GM18517 (cell line): Measurements from ENCODE around the gene B3GNT7.
"Not testable (repeated sequence)": the region's sequence is repeated elsewhere in the genome, so short reads cannot be mapped to it uniquely, and the experiment has no call there.

ENCODE experiments used
- ATAC-seq: cut with Tn5 transposase; IDR thresholded peaks from one replicate; pipeline ENCODE4 v1.9.1; 2021; ENCODE audit warnings: mild to moderate bottlenecking, moderate library complexity; ENCODE audit not compliant: unreplicated experiment

Gene B3GNT7

GRCh38 chr2:231399853-231400680 lies 4.6 kb downstream of the B3GNT7 start:
- no peak for ATAC-seq

- not testable (repeated sequence) for ATAC-seq
These were observed 5.2 kb downstream of the B3GNT7 start for GRCh38 chr2:231400681-231401080.

GRCh38 chr2:231401101-231401500 lies 5.6 kb downstream of the B3GNT7 start:
- not testable (repeated sequence) for ATAC-seq

GRCh38 chr2:231403421-231404182 lies 8.1 kb downstream of the B3GNT7 start:
- ATAC-seq: not testable (repeated sequence)

- not testable (repeated sequence) for ATAC-seq
These were observed 8.7 kb downstream of the B3GNT7 start for GRCh38 chr2:231404183-231404578.

GRCh38 chr2:231405601-231406367 lies 10.3 kb downstream of the B3GNT7 start:
- not testable (repeated sequence) for ATAC-seq

GRCh38 chr2:231407686-231408085 lies 12.2 kb downstream of the B3GNT7 start:
- not testable (repeated sequence) for ATAC-seq

- ATAC-seq: not testable (repeated sequence)
These were observed 12.8 kb downstream of the B3GNT7 start for GRCh38 chr2:231408304-231408703.

- ATAC-seq: no peak
These were observed 14.3 kb downstream of the B3GNT7 start for GRCh38 chr2:231409776-231410175.

- no peak for ATAC-seq
These were observed 14.9 kb downstream of the B3GNT7 start for GRCh38 chr2:231410293-231411004.

GRCh38 chr2:231411237-231411636 lies 15.7 kb downstream of the B3GNT7 start:
- ATAC-seq: no peak

GRCh38 chr2:231411831-231412617 lies 16.5 kb downstream of the B3GNT7 start:
- ATAC-seq: peak; percentile 91

GRCh38 chr2:231412618-231412963 lies 17.1 kb downstream of the B3GNT7 start:
- no peak for ATAC-seq

GRCh38 chr2:231413456-231413855 lies 17.9 kb downstream of the B3GNT7 start:
- no peak for ATAC-seq

GRCh38 chr2:231413921-231414476 lies 18.5 kb downstream of the B3GNT7 start:
- no peak for ATAC-seq

- ATAC-seq: no peak
These were observed 19.5 kb downstream of the B3GNT7 start for GRCh38 chr2:231415029-231415428.

- no peak for ATAC-seq
These were observed 23.5 kb downstream of the B3GNT7 start for GRCh38 chr2:231418820-231419640.

GRCh38 chr2:231421051-231421580 lies 25.6 kb downstream of the B3GNT7 start:
- no peak for ATAC-seq
